Epithelial cell of proximal tubule (primary cell): Measurements from ENCODE around the gene SH2D1B. TPM values are rescaled to one million over a fixed set of nuclear protein-coding genes. Genes with fewer than 3 reads are reported as not detected.

ENCODE experiments used
- DNase-seq: peaks from one replicate; pipeline ENCODE4 v3.0.0-alpha.2; 2011; ENCODE audit warnings: low read depth
- H3K4me3 ChIP-seq: 2 replicates; pipeline ENCODE4 v1.5.1; 2011; ENCODE audit warnings: low read depth, mild to moderate bottlenecking, low read length
- total RNA-seq: library from RNA; depleted of rRNA; stranded (reverse); fragments of >200 nt; gene quantifications from 2 replicates; pipeline ENCODE4 v1.2.3, GENCODE V29; 2015
- TF ChIP-seq, protein P1 (sequence below): conservative IDR thresholded peaks from 2 replicates; pipeline ENCODE4 v1.5.1; 2012; ENCODE audit warnings: low read depth, mild to moderate bottlenecking, low read length

Gene SH2D1B
- total RNA-seq, 1 donor from 2014 or later = 0.23 TPM

DNA sequence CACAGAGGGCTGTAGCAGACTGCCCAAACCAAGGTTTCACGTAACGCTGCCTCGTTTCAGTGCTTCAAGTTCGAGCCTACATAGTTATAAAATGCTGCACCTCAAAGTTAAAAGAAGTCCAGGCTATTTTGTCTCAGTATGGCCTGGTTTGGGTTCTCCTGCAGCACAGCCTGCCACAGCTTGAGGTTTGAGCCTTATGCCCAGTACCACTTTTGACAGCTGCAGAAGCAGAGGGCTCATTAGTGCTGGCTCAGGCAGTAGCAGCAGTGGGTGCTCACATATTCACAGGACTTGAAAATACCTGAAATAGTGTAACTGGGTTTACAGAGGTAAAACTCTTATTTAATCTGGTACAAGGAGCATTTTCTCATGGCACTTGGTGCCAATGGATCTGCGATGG, 50.6 kb downstream of the SH2D1B start:
- TF ChIP-seq, protein P1, sequence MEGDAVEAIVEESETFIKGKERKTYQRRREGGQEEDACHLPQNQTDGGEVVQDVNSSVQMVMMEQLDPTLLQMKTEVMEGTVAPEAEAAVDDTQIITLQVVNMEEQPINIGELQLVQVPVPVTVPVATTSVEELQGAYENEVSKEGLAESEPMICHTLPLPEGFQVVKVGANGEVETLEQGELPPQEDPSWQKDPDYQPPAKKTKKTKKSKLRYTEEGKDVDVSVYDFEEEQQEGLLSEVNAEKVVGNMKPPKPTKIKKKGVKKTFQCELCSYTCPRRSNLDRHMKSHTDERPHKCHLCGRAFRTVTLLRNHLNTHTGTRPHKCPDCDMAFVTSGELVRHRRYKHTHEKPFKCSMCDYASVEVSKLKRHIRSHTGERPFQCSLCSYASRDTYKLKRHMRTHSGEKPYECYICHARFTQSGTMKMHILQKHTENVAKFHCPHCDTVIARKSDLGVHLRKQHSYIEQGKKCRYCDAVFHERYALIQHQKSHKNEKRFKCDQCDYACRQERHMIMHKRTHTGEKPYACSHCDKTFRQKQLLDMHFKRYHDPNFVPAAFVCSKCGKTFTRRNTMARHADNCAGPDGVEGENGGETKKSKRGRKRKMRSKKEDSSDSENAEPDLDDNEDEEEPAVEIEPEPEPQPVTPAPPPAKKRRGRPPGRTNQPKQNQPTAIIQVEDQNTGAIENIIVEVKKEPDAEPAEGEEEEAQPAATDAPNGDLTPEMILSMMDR = no peak
- DNase-seq = no peak
- no peak overlapping the region for H3K4me3 ChIP-seq

DNA sequence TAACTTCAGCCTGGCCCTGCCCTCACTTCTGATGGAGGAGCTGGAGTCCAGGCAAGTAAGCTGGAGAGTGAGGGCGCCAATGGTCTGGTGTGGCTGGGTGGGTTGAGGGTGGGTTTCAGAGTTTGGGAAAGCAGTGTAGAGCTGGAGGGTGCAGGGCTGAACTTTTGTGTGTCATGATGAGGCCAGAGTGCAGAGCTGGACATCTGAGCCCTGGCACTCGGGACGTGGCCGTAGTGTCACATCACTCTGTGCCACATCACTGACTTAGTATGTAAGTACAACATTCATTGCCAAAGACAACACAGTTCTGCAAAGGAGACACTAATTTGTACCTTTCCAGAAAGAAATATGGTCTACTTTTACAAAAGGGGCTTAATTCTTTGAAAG, 51.1 kb downstream of the SH2D1B start:
- TF ChIP-seq, protein P1 = no peak
- H3K4me3 ChIP-seq = no peak overlapping the region
- no peak for DNase-seq

DNA sequence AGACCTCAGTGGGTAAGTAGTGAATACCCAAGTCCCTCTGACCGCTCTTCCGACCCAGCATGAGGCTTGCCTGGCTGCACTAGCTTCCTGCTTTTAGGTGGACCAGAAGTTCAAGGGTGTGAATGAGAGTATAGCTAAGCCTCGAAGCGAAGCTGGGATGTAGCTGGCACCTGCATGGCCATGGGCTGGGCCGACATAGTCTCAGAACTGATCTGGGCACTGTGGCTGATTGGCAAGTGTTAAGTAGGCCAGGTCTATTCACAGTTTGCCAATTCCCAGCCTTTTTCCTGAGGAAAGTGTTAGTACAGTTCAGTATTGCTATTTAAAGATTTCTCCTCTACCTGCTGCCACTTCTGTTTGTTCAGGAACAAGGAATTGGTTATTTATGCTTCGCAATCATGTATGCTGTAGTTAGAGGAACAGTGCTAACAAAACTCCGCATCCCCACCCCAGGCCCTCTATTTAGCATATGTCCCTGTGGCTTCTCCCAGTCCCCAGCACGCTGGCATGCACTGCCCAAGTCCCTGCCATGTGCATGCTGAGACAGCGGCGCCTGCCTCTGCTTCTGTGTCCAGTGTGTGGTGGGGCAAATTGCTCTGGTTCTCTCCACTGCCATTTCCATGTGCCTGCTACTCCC, 51.6 kb downstream of the SH2D1B start:
- DNase-seq = no peak
- TF ChIP-seq, protein P1 = no peak
- H3K4me3 ChIP-seq = no peak overlapping the region

DNA sequence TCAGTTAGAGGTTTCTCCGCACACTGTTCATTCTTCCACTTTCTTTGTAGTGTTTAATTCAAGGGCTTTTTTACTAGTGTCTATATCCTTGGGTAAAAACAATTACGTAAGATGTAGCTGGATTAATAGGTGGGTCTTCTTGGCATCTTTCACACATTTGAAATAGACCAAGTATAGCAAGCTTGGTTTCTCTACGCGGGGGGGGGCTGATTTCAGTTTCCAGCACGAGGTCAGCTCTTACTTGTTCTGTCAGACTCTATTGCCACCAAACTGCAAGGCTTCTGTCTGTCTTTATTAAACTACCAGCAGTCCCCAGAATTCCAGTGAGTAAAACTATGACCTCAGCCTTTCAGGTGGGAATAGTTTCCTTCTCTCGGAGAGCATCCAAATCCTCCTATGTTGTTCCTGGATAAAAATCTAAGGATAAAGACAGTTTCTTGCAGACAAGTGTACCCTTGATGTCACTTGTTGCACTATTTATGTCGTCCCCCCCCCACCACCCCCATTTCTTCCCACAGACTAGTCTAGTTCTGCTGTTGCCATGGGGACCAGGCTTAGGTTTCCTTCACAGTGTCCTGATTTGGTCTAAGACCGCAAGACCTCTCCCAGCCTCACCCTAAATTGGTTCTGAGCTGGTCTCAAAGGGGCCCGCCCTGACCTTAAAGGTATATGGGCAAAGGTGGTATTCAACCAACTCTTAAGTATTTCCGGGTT, 52.3 kb downstream of the SH2D1B start:
- no peak overlapping the region for H3K4me3 ChIP-seq
- TF ChIP-seq, protein P1 = no peak
- DNase-seq = no peak

DNA sequence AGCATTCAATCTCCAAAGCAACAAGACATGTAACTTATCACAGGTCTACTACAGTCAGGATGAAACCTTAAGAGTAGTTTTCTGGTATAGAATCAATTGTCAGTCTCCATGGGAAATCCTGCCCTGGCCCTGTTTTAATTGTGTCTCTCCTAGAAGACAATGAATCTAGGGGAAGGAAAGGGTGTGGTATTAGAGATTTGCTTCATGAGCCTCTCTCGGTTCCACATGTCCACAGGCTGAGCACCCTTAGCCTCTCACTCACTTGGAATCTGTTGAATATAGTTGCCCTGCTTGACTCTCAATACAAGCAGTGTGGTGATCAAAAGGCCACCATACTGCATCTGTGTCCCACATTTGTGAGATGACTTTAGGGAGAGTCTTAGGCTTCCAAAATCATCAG, 53.0 kb downstream of the SH2D1B start:
- no peak for DNase-seq
- H3K4me3 ChIP-seq = no peak overlapping the region
- TF ChIP-seq, protein P1 = no peak

DNA sequence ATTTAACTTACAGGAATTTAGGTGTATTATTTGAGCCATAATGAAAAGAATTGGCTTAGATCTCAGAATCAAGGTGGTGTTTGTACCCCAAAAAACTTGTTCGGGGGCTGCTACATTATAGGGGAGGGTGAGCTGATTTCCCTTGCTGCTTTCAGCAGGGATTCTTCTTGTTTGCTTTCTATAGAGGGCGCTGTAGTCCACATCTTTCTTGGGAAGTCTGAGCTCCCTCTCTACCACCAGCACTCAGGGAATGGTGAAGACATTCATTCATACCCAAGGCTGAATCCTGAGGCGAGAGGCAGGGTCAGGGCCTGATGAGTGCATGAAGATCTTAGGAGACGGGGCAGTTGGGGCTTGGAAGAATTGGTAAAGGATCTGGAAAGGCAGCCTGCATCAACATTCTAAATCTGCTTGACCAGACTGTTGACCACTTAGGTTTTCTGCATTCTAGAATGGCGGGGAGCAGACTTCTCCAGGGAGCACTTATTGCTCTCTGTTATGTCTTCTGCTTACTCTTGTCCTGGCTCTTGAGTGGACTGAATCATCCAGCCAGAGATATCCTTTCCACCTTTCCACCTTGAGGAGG, 54.2 kb downstream of the SH2D1B start:
- TF ChIP-seq, protein P1 = peak; percentile 69
- peak; percentile 1 for DNase-seq
- H3K4me3 ChIP-seq = no peak overlapping the region
